NT2/D1 (cell line): Measurements from ENCODE around the gene IFNG-AS1.

Source experiments
- SUZ12 ChIP-seq: IDR thresholded peaks from 2 replicates; pipeline ENCODE4 v1.6.1; 2011; ENCODE audit not compliant: insufficient read length, insufficient read depth; ENCODE audit errors: extremely low read depth
- YY1 ChIP-seq: IDR thresholded peaks from 2 replicates; pipeline ENCODE4 v1.6.1; 2011; ENCODE audit not compliant: insufficient read length, insufficient read depth
- ZNF274 ChIP-seq: IDR thresholded peaks from 2 replicates; pipeline ENCODE4 v1.6.1; 2011; ENCODE audit warnings: mild to moderate bottlenecking, low read depth, low read length

DNA sequence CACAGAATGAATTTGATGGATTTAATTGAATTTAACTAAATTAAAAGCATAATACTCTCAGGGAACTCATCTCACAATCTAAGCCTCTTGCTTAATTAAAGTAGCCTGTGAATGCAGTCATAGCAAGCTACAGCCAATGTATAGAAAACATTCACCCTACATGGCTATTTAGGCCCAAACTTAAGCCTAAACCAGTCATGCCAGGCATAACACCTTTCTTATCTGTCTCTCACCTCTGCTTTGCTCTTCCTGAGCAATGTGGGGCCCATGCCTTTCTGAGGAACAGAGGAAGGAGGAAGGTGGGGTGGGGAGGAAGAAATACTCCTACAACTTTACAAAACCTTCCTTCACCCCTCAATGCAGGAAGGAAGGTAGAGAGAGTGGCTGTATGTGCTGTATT, 29.1 kb downstream of the IFNG-AS1 start:
- no peak for TF ChIP-seq ZNF274
- no peak for TF ChIP-seq SUZ12
- TF ChIP-seq YY1: no peak
